Activated CD4-positive, alpha-beta T cell treated with anti-CD3 and anti-CD28 coated beads, Interleukin-2, amount 10 ng/mL, durations not matched to agents 24 days and 14 days (primary cell): ENCODE measurements around the gene ARHGEF17. TPM values are rescaled to one million over a fixed set of nuclear protein-coding genes. Genes with fewer than 3 reads are reported as not detected.
A peak's percentile ranks its signal among the peaks of the same experiment; 100 is the strongest.

ENCODE experiments used
- DNase-seq: peaks from one replicate; pipeline ENCODE4 v3.0.0; 2022
- H3K27ac Mint-ChIP-seq: one replicate; pipeline ENCODE4 v1.8.0; 2022; ENCODE audit warnings: mild to moderate bottlenecking, mixed read lengths
- H3K27me3 Mint-ChIP-seq: one replicate; pipeline ENCODE4 v1.8.0; 2022; ENCODE audit warnings: mixed read lengths
- H3K36me3 Mint-ChIP-seq: one replicate; pipeline ENCODE4 v1.8.0; 2022; ENCODE audit warnings: low read depth, mild to moderate bottlenecking, mixed read lengths
- H3K4me1 Mint-ChIP-seq: one replicate; pipeline ENCODE4 v1.8.0; 2021; ENCODE audit warnings: mixed read lengths
- H3K4me3 Mint-ChIP-seq: one replicate; pipeline ENCODE4 v1.8.0; 2022; ENCODE audit warnings: mild to moderate bottlenecking, moderate library complexity, mixed read lengths
- H3K9me3 Mint-ChIP-seq: one replicate; pipeline ENCODE4 v1.8.0; 2021; ENCODE audit warnings: mixed read lengths
- intact Hi-C: fragments of 100-400 bp; cut with micrococcal nuclease; formaldehyde crosslinking; loops from one replicate; pipeline ENCODE4 v1.15.1; 2023
- total RNA-seq: library from RNA; stranded (reverse); gene quantifications from 2 replicates; pipeline ENCODE4 v1.2.3, GENCODE V29; 2022

ARHGEF17 gene
- total RNA-seq, 1 donor from 2014 or later, result not detected

DNA sequence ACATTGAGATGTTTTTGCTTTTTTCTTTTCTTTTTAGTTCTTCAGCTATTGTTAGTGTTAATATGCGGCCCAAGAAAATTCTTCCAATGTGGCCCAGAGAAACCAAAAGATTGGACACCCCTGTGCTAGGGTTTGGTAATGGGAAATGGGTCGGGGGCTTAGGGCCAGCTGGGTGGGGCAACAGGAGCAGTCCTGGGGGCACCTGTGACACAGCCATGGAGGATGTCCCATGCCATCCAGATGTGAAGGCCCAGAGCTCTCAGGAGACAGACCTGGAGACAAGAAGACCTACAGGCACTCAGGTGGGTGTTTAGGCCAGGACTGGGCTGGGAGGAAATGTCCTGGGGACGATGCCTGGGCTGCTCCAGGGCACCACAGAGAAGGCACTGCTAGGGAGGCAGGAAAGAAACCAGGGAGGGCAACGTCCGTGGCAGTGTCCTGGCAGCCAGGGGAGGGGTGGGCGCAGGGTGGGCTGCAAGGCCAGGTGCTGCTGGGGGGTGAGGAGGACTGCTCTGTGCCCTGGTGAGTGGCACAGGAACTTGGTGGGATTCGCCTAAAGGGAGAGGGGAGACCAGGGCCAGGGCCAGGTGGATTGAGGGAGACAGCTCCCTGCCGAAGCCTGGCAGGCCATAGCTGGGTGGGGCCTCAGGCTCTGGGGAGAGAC, 89.5 kb downstream of the ARHGEF17 start:
- no peaks in the 10 kb centered on the region for H3K4me1 Mint-ChIP-seq
- H3K9me3 Mint-ChIP-seq, result no peaks in the 10 kb centered on the region
- H3K36me3 Mint-ChIP-seq, result peaks cover 29% of the 10 kb centered on the region
- no peak for DNase-seq
- no peaks in the 10 kb centered on the region for H3K27me3 Mint-ChIP-seq
- intact Hi-C loops, result no loop called here
- no peak overlapping the region for H3K27ac Mint-ChIP-seq
- H3K4me3 Mint-ChIP-seq, result no peak overlapping the region

DNA sequence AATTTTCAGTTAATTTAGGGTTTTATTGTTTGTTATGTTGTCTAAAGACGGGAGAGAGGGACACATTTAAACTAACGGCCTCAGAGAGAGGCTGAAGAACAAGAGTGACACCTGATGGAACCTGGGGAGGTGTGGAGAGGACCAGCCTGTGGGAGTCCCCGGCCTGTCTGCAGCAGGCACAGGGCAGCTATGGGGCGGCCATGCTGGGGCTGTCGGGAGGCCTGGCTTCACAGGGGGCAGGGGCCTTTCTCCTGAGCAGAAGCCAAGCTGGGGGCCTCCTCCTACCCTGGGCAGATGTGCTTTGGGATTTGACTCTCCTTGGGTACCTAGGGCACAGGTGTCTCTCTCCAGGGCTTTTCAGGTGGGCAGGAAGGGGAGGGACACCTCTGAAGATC, 90.1 kb downstream of the ARHGEF17 start:
- H3K27me3 Mint-ChIP-seq, result no peaks in the 10 kb centered on the region
- H3K4me1 Mint-ChIP-seq, result no peaks in the 10 kb centered on the region
- H3K36me3 Mint-ChIP-seq, result peaks cover 29% of the 10 kb centered on the region
- no peak for DNase-seq
- H3K9me3 Mint-ChIP-seq, result no peaks in the 10 kb centered on the region
- intact Hi-C loops, result no loop called here
- no peak overlapping the region for H3K27ac Mint-ChIP-seq
- H3K4me3 Mint-ChIP-seq, result no peak overlapping the region

DNA sequence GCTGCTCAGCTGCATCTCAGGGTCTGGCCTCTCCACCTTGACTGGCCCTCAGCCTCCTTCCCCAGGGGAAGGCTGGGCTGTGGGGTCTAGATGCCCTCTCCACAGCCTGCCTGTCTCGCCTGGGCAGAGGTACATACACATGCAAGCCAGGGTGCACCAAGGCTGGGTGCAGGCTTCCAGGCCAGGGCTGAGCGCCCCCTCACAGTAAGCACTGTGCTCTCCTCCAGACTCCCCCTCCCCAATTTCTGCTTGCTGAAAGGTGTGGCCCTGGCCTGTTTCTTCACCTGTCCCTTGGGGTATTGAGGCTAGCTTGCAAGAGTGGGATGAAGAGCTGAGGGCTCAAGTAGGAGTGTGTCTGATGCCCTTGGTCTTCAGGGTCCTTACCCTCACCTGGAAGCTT, 90.6 kb downstream of the ARHGEF17 start:
- intact Hi-C loops, result no loop called here
- Mint-ChIP-seq H3K27ac (no peak overlapping the region), H3K4me3 (no peak overlapping the region), H3K4me1 (no peaks in the 10 kb centered on the region), H3K9me3 (no peaks in the 10 kb centered on the region), H3K36me3 (peaks cover 27% of the 10 kb centered on the region), H3K27me3 (no peaks in the 10 kb centered on the region)
- peak; percentile 55 for DNase-seq

DNA sequence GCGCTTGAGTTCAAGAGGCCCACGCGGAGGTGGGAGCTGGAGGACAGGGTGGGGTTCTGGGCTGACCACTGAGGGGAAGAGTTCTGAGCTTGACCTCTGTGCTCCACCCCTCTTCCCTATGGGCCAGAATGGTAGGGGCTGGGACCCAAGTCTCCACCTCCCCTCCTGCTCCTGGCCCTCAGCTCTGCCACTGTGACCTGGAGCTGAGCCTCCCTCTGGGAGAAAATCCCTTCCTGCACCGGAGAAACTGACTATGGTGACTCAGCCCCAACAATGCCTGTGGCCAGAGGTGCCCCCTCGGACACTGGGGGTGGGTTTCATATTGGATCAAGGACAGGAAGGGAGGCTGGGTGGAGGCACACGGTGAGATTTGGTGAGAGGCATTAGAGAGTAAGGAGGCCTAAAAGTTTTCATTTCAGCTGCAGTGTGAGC, 91.1 kb downstream of the ARHGEF17 start:
- H3K27ac Mint-ChIP-seq, result no peak overlapping the region
- H3K27me3 Mint-ChIP-seq, result no peaks in the 10 kb centered on the region
- H3K4me3 Mint-ChIP-seq, result no peak overlapping the region
- H3K9me3 Mint-ChIP-seq, result no peaks in the 10 kb centered on the region
- intact Hi-C loops, result no loop called here
- DNase-seq, result no peak
- peaks cover 27% of the 10 kb centered on the region for H3K36me3 Mint-ChIP-seq
- no peaks in the 10 kb centered on the region for H3K4me1 Mint-ChIP-seq

DNA sequence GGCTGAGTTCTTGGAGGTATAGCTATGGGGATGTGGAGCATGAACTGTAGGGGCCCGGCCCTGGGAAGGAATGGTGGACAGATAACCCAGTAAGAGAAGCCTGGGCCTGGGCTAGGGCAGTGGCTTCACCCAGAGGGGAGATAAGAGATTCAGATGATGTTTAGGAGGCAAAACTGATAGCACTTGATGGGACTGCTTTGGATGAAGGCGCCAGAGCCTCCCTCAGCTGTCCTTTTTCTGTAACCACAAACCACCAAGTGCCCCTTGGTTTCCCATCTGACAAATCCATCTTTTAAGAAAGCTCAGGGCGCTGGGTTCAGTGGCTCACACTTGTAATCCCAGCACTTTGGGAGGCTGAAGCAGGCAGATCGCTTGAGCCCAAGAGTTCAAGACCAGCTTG, 91.6 kb downstream of the ARHGEF17 start:
- H3K36me3 Mint-ChIP-seq, result peaks cover 27% of the 10 kb centered on the region

DNA sequence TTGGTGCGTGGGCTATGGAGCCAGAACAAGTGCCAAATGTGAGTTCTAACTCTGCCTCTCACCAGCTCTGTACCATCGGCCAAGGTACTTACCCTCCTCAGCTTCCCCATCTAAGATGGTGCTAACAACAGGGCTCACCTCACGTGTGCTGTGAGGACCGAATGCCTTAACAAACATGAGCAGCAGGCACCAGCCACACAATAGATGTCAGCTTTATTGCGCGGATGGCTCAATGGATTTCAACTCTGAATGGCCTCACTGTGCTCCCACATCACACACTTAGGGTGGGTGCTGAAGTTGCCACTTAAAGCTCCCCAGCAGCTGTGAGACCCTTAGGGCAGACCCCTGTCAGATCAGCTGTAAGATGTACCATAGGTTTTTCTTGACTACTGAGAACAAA, 92.2 kb downstream of the ARHGEF17 start:
- no peak overlapping the region for H3K27ac Mint-ChIP-seq
- no peak overlapping the region for H3K4me3 Mint-ChIP-seq
- DNase-seq, result no peak
- peaks cover 23% of the 10 kb centered on the region for H3K36me3 Mint-ChIP-seq
- no peaks in the 10 kb centered on the region for H3K4me1 Mint-ChIP-seq
- no peaks in the 10 kb centered on the region for H3K9me3 Mint-ChIP-seq
- intact Hi-C loops, result no loop called here
- H3K27me3 Mint-ChIP-seq, result no peaks in the 10 kb centered on the region

More for the DNA sequence above, 91.6 kb downstream of the ARHGEF17 start:
- no peaks in the 10 kb centered on the region for H3K9me3 Mint-ChIP-seq
- no peak overlapping the region for H3K4me3 Mint-ChIP-seq
- no peak for DNase-seq
- intact Hi-C loops, result no loop called here
- no peaks in the 10 kb centered on the region for H3K27me3 Mint-ChIP-seq
- H3K4me1 Mint-ChIP-seq, result no peaks in the 10 kb centered on the region
- peak overlapping the region; percentile 42 for H3K27ac Mint-ChIP-seq

DNA sequence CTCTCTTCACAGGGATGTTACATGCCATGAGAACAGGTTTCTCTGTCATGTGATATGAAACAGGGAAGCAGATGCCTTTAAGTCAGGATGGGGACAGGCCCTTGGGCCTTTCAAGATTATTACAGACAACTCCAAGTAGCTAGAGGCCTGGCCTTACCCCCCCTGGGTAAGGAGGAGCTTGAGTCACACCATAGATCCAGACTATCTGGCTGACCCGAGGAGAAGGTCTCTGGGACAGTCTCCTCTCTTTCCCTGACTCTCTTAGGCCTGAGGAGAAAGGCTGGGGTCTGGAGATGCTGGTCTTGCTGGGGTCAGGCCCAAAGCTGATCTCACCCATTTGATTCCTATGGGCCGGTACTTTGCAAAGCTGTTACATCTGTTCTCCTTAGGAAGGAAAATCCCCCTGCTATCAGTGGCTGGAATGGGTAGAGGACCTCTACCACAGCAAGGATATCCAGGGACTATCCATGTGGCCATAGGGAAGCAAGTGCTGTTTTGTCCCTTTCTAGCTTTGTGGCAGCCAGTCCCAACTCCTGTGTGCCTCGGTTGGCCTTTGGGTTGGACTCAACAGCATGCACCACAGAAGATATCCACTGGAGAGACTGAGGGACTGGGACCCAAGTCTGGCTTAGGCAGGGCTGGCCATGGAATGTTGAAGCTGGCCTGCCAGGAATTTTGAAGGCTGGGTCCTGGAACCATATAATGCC, 93.3 kb downstream of the ARHGEF17 start:
- no peak for DNase-seq
- H3K4me1 Mint-ChIP-seq, result no peaks in the 10 kb centered on the region
- H3K4me3 Mint-ChIP-seq, result no peak overlapping the region
- H3K27ac Mint-ChIP-seq, result no peak overlapping the region
- no peaks in the 10 kb centered on the region for H3K9me3 Mint-ChIP-seq
- intact Hi-C loops, result no loop called here
- peaks cover 19% of the 10 kb centered on the region for H3K36me3 Mint-ChIP-seq
- no peaks in the 10 kb centered on the region for H3K27me3 Mint-ChIP-seq

DNA sequence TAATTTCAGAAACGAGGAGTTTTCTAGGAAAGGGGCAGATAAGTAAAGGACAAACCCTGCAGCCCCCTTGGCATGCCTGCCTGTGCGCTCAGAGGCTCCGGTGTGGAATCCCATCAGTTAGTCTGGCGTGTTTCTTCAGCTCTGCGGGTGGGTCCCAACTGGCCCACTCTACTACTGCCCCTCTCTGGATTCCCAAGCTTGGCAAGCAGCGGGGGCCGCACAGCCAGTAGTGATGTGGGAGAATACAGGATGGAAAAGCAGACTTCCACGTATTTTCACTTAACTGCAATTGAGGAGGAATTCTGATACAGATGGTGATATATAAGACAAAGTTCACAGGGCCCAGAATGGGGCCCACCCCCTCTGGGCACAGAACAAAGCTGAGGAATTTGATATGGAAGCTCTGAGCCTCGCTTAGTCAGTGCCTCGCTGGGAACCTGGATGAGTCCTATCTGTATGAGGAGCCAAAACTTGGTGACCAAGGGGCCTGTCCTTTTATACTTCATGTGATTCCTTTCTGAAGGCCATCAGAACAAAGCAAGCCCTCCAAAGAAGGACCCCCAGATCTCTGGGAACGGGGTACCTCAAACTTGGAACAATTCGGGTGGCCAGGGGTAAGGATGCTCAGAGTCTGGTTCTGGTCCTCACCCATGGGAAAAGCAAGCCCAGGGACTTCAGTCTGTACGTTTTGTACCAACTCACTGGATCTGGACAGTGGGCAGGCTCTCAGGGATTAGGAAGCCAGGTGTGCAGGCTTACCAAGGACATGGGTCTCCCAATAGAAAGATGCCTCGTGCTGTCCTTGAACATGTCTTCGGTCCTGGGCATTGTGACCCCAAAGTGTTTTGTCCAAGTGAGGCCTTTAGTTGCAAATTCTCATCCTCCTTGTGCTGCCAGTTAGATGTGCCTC, 94.1 kb downstream of the ARHGEF17 start:
- H3K9me3 Mint-ChIP-seq, result no peaks in the 10 kb centered on the region
- H3K4me3 Mint-ChIP-seq, result no peak overlapping the region
- H3K27ac Mint-ChIP-seq, result no peak overlapping the region
- intact Hi-C loops, result no loop called here
- H3K36me3 Mint-ChIP-seq, result peaks cover 18% of the 10 kb centered on the region
- no peaks in the 10 kb centered on the region for H3K4me1 Mint-ChIP-seq
- no peak for DNase-seq
- no peaks in the 10 kb centered on the region for H3K27me3 Mint-ChIP-seq

DNA sequence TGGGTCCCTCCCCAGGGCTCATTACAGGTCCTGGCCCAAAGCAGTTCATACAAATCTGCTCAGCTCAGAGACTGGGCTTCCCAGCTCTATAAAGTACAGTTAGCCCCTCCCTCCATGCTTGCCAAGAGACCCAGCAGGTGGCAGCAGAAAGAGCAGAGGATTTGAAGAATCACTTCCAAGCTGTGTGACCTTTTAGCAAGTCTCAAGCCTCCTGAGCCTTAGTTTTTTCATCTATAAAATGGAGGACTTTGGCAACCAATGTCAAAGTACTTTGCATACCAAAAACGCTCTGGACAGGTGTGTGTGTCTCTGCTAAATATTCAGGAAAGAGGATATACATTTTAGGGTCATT, 94.7 kb downstream of the ARHGEF17 start:
- no peaks in the 10 kb centered on the region for H3K27me3 Mint-ChIP-seq
- H3K27ac Mint-ChIP-seq, result no peak overlapping the region
- H3K4me3 Mint-ChIP-seq, result no peak overlapping the region
- no peaks in the 10 kb centered on the region for H3K9me3 Mint-ChIP-seq
- intact Hi-C loops, result no loop called here
- no peak for DNase-seq
- peaks cover 14% of the 10 kb centered on the region for H3K36me3 Mint-ChIP-seq
- no peaks in the 10 kb centered on the region for H3K4me1 Mint-ChIP-seq

DNA sequence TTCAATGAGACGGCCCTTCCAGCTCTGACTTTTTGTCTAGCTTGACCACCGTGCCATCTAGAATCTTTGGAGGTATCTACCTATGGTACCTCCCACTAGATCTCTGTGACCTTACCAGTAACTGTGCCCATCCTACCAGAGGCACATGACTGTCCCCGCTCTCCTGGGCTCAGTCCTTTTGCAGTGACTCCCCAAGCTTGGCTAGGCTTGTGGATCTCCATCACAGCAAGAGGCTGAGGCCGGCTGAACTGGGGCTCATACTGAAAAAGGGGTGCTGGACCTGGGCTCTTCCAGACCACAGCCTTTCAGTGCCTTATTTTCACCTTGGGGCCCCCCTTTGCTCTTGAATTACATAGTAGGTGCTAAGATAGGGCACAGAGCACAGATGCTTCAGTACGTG, 95.5 kb downstream of the ARHGEF17 start:
- H3K36me3 Mint-ChIP-seq, result peaks cover 14% of the 10 kb centered on the region
- H3K4me1 Mint-ChIP-seq, result no peaks in the 10 kb centered on the region
- no peak overlapping the region for H3K27ac Mint-ChIP-seq
- intact Hi-C loops, result no loop called here
- no peaks in the 10 kb centered on the region for H3K9me3 Mint-ChIP-seq
- no peak for DNase-seq
- H3K4me3 Mint-ChIP-seq, result no peak overlapping the region
- no peaks in the 10 kb centered on the region for H3K27me3 Mint-ChIP-seq

DNA sequence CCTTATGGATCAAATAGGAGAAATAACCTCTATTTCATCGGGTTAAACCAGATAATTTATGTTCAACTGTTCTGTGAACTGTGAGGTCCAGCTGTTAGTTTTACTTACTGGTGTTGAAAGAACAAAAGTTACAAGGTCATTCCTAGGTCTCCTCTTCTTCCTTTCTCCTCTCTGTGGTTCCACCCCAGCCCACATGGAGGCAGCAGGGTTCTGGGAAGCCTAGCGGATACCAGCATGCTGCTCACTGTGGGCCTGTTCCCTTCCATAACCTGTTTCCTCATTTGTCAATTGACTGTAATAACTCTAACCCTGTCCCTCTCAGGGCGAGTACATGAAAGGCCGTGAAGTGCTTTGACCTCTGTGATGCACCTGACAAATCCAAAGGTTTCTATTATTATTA, 96.0 kb downstream of the ARHGEF17 start:
- Mint-ChIP-seq H3K4me3 (no peak overlapping the region), H3K27me3 (no peaks in the 10 kb centered on the region), H3K9me3 (no peaks in the 10 kb centered on the region), H3K27ac (no peak overlapping the region), H3K36me3 (peaks cover 17% of the 10 kb centered on the region), H3K4me1 (no peaks in the 10 kb centered on the region)
- no peak for DNase-seq
- intact Hi-C loops, result no loop called here

DNA sequence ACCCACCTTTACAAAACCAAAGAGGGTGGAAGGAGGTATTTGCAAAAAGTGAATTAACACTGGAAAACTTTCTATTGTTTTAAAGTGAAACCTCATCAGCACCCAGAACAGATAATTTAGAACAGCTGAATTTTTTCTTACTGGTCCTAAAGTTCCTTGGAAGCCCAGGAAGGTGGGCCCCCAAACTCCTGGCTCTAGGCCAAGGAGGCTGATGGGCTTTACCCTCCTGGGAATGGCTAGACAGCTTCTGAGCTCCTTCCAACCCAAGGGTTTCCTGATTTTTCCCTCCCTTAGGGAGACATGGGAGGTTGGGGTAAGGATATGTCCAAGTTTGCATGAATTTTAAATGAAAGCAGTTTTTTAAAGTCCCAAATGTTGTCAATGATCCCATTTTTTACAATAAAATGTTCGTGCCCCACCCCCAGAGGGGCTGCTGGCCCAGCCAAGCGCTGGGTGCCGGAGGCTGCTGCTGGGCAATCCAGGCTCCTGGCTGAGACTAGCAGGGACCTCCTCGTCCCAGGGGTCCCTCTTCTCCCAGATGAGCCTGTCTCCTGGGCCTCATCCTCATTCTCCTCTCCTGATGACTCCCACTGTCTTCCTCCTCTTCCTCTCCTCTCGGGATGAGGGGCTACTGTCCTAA, 96.5 kb downstream of the ARHGEF17 start:
- Mint-ChIP-seq H3K27ac (no peak overlapping the region), H3K27me3 (no peaks in the 10 kb centered on the region), H3K4me3 (no peak overlapping the region), H3K4me1 (no peaks in the 10 kb centered on the region), H3K36me3 (peaks cover 20% of the 10 kb centered on the region), H3K9me3 (no peaks in the 10 kb centered on the region)
- no peak for DNase-seq
- intact Hi-C loops, result no loop called here

DNA sequence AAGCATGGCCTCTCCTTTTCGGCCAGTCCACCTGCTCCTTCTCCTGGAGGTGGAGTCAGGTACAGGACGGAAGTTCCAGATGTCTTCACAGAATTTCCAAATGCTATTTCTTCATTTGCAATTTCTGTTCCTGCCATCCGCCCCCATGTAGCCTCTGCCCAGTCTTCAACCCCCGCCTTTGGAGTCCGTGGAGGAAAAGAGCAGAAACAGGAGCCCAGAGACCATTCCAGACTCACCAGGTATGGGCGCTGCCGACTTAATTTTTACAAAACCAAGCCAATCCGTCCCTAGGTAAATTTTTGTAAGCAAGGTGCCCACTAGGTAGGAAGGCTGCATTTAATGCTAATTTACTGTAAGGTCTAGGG, 97.1 kb downstream of the ARHGEF17 start:
- Mint-ChIP-seq H3K27ac (no peak overlapping the region), H3K4me3 (no peak overlapping the region), H3K9me3 (no peaks in the 10 kb centered on the region), H3K4me1 (no peaks in the 10 kb centered on the region), H3K36me3 (peaks cover 23% of the 10 kb centered on the region), H3K27me3 (no peaks in the 10 kb centered on the region)
- no peak for DNase-seq
- intact Hi-C loops, result no loop called here

DNA sequence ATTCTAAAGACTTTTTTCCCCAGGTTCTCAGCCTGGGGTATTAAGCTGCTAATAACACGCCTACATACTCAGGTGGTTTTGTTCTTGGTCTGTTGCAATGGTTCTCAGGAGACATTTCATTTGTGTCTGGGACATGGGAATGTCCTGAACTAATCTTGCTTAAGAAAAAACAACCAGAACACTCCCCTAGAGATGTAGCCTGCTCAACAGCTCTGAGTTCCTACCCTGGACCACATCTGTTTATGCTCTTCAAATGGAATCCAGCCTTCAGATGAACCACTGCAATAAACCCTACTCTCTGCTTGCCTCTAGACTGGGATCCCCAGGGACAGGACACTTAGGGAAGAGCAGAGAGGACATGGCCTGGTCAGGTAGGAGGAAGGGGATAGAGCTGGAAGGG, 98.1 kb downstream of the ARHGEF17 start:
- Mint-ChIP-seq H3K27ac (peak overlapping the region; percentile 13), H3K36me3 (peaks cover 27% of the 10 kb centered on the region), H3K9me3 (no peaks in the 10 kb centered on the region), H3K4me1 (no peaks in the 10 kb centered on the region), H3K27me3 (no peaks in the 10 kb centered on the region), H3K4me3 (no peak overlapping the region)
- intact Hi-C loops, result no loop called here
- DNase-seq, result no peak
